ENCODE data around the gene FLNB. TPM values are rescaled to one million over a fixed set of nuclear protein-coding genes. Genes with fewer than 3 reads are reported as not detected.

The FLNB gene
- total RNA-seq, 4 donors from 2014 or later, result 60.2 to 138 (median 96.2) TPM

DNA sequence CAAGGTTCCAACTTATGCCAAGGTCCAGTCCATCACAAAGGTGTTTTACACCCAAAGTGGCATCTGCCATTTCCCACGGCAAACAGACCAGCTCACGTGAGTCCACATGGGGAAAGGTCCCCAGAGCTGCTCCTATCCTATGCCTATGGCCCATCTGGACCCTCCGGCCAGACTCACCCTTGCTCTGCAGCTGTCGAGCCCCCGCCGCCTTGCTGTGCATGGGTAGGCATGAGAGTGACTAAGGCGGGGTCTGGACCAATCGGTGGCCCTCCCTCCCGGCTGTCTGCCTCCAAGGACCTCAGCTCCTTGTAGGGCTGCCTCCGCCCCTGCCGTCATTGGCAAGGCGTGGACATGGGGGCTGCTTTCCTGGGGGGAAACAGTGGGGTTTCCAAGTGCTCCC, 175.7 kb downstream of the FLNB start:
- TF ChIP-seq EP300 (IDR thresholded peaks at IDR 0.05), result no peak
- TF ChIP-seq POLR2A (IDR thresholded peaks at IDR 0.05), result no peak
- no peak for TF ChIP-seq POLR2AphosphoS5 (IDR thresholded peaks at IDR 0.05)
- TF ChIP-seq, protein P1, sequence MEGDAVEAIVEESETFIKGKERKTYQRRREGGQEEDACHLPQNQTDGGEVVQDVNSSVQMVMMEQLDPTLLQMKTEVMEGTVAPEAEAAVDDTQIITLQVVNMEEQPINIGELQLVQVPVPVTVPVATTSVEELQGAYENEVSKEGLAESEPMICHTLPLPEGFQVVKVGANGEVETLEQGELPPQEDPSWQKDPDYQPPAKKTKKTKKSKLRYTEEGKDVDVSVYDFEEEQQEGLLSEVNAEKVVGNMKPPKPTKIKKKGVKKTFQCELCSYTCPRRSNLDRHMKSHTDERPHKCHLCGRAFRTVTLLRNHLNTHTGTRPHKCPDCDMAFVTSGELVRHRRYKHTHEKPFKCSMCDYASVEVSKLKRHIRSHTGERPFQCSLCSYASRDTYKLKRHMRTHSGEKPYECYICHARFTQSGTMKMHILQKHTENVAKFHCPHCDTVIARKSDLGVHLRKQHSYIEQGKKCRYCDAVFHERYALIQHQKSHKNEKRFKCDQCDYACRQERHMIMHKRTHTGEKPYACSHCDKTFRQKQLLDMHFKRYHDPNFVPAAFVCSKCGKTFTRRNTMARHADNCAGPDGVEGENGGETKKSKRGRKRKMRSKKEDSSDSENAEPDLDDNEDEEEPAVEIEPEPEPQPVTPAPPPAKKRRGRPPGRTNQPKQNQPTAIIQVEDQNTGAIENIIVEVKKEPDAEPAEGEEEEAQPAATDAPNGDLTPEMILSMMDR (IDR thresholded peaks at IDR 0.05), result no peak
- Histone ChIP-seq H3K4me3 (no peak overlapping the region), H3K4me1 (peaks cover 0 to under 1% (median 0%) of the 10 kb centered on the region in 3 donors), H3K27ac (no peak overlapping the region), H3K36me3 (no peaks in the 10 kb centered on the region), H3K27me3 (no peaks in the 10 kb centered on the region), H3K9me3 (no peaks in the 10 kb centered on the region)
- ATAC-seq, result no peak
- WGBS, 2 donors (ENCODE audit: low coverage in 1 of 2), result no CpG with 5 or more reads among the region's 12 CpGs

DNA sequence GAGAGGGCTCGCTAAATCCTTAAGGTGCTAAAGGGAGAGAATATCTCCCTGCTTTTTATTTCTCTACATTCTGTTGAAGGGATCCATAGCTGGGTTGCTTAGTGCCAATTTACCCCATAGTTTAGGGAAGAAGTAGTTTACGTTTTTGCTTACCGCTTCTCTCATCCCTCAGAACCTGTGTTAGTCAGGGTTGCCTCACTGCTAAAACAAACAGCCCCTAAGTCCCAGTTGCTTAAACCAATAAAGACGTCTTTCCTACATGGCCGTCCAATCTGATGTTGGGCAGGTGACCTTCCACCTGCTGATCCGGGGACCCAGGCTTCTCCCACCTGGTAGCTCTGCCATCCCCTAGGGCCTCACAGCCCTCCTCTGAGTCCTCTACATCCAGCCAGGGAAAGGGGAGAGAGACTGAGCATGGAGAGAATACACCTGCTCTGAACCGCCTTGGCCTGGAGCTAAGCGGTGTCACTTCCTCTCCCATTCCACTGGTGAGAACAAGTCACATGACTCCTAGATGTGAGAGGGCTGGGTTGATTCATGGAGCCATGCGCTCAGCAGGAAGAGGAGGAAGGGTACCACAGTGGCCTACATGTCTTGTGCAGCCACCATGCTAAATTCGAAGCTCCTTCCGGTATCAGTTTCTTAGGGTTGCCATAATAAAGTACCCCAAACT, 176.2 kb downstream of the FLNB start:
- no peak for ATAC-seq
- no peaks in the 10 kb centered on the region for H3K9me3 ChIP-seq
- no peak for TF ChIP-seq EP300 (IDR thresholded peaks at IDR 0.05)
- TF ChIP-seq, protein P1 (IDR thresholded peaks at IDR 0.05), result no peak
- no peak for TF ChIP-seq POLR2AphosphoS5 (IDR thresholded peaks at IDR 0.05)
- no peak for TF ChIP-seq POLR2A (IDR thresholded peaks at IDR 0.05)
- no peaks in the 10 kb centered on the region for H3K4me1 ChIP-seq
- no peak overlapping the region for H3K4me3 ChIP-seq
- WGBS, 2 donors (ENCODE audit: low coverage in 1 of 2), result 83 to 100% methylated on average over 1 to 2 of the region's 11 CpGs
- no peak overlapping the region for H3K27ac ChIP-seq
- no peaks in the 10 kb centered on the region for H3K27me3 ChIP-seq
- no peaks in the 10 kb centered on the region for H3K36me3 ChIP-seq

DNA sequence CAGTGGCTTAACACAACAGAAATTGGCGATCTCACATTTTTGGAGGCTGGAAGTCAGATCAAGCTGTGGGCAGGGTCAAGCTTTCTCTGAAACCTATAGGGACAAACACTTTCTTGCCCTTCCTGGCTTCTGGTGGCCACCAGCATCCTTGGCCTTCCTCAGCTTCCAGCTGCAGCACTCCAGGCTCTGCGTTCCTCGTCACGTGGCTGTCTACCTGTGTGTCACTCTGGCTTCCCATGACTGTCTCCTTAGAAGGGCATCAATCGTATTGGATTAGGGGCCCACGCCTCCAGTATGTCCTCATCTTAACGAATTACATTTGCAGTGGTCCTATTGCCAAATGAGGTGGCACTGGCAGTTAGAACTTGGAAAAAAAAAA, 176.7 kb downstream of the FLNB start:
- Histone ChIP-seq H3K27ac (no peak overlapping the region), H3K9me3 (no peaks in the 10 kb centered on the region), H3K4me1 (no peaks in the 10 kb centered on the region), H3K36me3 (no peaks in the 10 kb centered on the region), H3K4me3 (no peak overlapping the region), H3K27me3 (no peaks in the 10 kb centered on the region)
- no peak for ATAC-seq
- 84 to 93% methylated on average over 3 to 7 of the region's 7 CpGs for WGBS, 2 donors (ENCODE audit: low coverage in 1 of 2)
- TF ChIP-seq POLR2A (IDR thresholded peaks at IDR 0.05) (no peak), EP300 (IDR thresholded peaks at IDR 0.05) (no peak), POLR2AphosphoS5 (IDR thresholded peaks at IDR 0.05) (no peak)
- TF ChIP-seq, protein P1 (IDR thresholded peaks at IDR 0.05), result no peak

DNA sequence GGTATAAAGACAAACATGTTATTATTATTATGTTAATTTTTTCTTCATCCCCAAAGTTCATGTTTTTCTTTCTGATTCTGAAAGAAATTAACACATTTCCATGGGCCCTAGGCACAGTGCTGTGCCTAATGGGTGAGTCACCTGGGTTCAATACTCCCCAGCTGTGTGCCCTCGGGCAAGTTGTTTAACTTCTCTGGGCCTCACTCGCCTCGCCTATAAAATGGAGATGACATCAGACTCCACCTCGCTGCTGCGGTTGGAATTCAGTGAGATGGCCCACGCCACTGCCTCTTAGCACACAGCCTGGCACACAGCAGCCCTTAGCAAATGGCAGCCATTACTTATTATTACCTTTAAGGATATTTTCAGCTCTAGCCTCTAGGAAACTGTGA, 179.9 kb downstream of the FLNB start:
- no peak overlapping the region for H3K4me3 ChIP-seq
- 47 to 80% methylated on average over 3 to 6 of the region's 6 CpGs for WGBS, 2 donors (ENCODE audit: low coverage in 1 of 2)
- H3K9me3 ChIP-seq, result no peaks in the 10 kb centered on the region
- no peak for TF ChIP-seq EP300 (IDR thresholded peaks at IDR 0.05)
- no peak for TF ChIP-seq POLR2AphosphoS5 (IDR thresholded peaks at IDR 0.05)
- TF ChIP-seq, protein P1 (IDR thresholded peaks at IDR 0.05), result no peak
- TF ChIP-seq POLR2A (IDR thresholded peaks at IDR 0.05), result no peak
- no peaks in the 10 kb centered on the region for H3K27me3 ChIP-seq
- H3K36me3 ChIP-seq, result no peaks in the 10 kb centered on the region
- H3K4me1 ChIP-seq, result no peaks in the 10 kb centered on the region
- H3K27ac ChIP-seq, result peak overlapping the region in 1 of 4 donors; percentile 54
- no peak for ATAC-seq

DNA sequence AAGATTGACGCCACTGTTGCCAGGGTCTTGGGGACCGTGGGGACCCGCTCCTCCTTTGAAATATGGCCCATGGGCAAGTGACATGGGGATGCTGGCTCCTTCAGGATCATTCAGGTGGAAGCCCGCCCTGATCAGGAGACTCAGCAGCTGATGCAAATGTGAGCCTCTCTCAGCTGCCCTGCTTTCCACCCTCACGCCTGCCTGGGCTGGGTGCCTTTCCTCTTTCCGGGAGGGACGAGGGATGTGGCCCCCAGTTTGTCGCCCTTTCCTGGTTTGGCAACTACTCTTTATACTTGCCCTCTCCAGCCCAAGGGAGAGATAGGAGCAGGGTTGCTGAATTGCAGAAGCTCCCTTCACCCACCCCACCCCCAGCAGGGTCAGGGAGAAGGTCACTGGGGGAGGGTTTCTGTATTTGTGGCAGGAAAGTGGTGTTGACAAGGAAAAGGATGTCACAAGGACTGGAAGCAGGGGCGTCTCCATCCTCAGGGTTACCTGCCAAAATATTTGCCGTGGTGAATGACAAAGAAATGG, 180.8 kb downstream of the FLNB start:
- peak overlapping the region in 1 of 4 donors; percentile 44 for H3K27ac ChIP-seq
- H3K4me3 ChIP-seq, result no peak overlapping the region
- H3K9me3 ChIP-seq, result no peaks in the 10 kb centered on the region
- ATAC-seq, result no peak
- TF ChIP-seq, protein P1 (IDR thresholded peaks at IDR 0.05), result no peak
- TF ChIP-seq POLR2A (IDR thresholded peaks at IDR 0.05), result no peak
- TF ChIP-seq POLR2AphosphoS5 (IDR thresholded peaks at IDR 0.05), result no peak
- TF ChIP-seq EP300 (IDR thresholded peaks at IDR 0.05), result no peak
- no peaks in the 10 kb centered on the region for H3K4me1 ChIP-seq
- WGBS, 2 donors (ENCODE audit: low coverage in 1 of 2), result 60 to 69% methylated on average over 1 to 6 of the region's 10 CpGs
- H3K27me3 ChIP-seq, result no peaks in the 10 kb centered on the region
- H3K36me3 ChIP-seq, result no peaks in the 10 kb centered on the region
